Activated B cell treated with CpG ODN at 0.5 μM for 24 hours (primary cell): ENCODE measurements around the gene ADAMTSL1. TPM values are rescaled to one million over a fixed set of nuclear protein-coding genes. Genes with fewer than 3 reads are reported as not detected.

ENCODE experiments used
- ATAC-seq: fragments of 200-7000 bp; cut with Tn5 transposase; one replicate; pipeline ENCODE4 v1.10.0; 2021; ENCODE audit warnings: low read depth, mild to moderate bottlenecking, moderate library complexity
- CTCF ChIA-PET: fragments of 350-600 bp; sonication (Branson Sonifier 250); formaldehyde crosslinking; loops from one replicate; lab custom pipeline; 2021; ENCODE audit warnings: antibody characterized with exemption; lab: Charles Lee
- POLR2A ChIA-PET: fragments of 350-600 bp; sonication (Branson Sonifier 250); formaldehyde crosslinking; loops from one replicate; lab custom pipeline; 2021; ENCODE audit warnings: antibody characterized with exemption; lab: Charles Lee
- DNase-seq: peaks from one replicate; pipeline ENCODE4 v3.0.0; 2022
- H3K27ac Mint-ChIP-seq: one replicate; pipeline ENCODE4 v1.8.0; 2020; ENCODE audit warnings: mixed read lengths
- H3K27me3 Mint-ChIP-seq: one replicate; pipeline ENCODE4 v1.8.0; 2021; ENCODE audit warnings: mixed read lengths
- H3K36me3 Mint-ChIP-seq: one replicate; pipeline ENCODE4 v1.8.0; 2021; ENCODE audit warnings: low read depth, mixed read lengths
- H3K4me1 Mint-ChIP-seq: one replicate; pipeline ENCODE4 v1.8.0; 2021; ENCODE audit warnings: mixed read lengths
- H3K4me3 Mint-ChIP-seq: one replicate; pipeline ENCODE4 v1.8.0; 2020; ENCODE audit warnings: mild to moderate bottlenecking, mixed read lengths
- H3K9me3 Mint-ChIP-seq: one replicate; pipeline ENCODE4 v1.8.0; 2020; ENCODE audit warnings: mixed read lengths
- intact Hi-C: fragments of 100-400 bp; cut with micrococcal nuclease; formaldehyde crosslinking; loops from one replicate; pipeline ENCODE4 v1.15.1; 2024
- total RNA-seq: library from RNA; stranded (reverse); gene quantifications from 2 replicates; pipeline ENCODE4 v1.2.3, GENCODE V29; 2022
- TF ChIP-seq, protein P1 (sequence below): fragments of 200-600 bp; IDR thresholded peaks from one replicate; pipeline ENCODE4 v1.8.0; 2022; ENCODE audit warnings: antibody characterized with exemption, mild to moderate bottlenecking

Gene ADAMTSL1
- total RNA-seq, 1 donor from 2014 or later = not detected

DNA sequence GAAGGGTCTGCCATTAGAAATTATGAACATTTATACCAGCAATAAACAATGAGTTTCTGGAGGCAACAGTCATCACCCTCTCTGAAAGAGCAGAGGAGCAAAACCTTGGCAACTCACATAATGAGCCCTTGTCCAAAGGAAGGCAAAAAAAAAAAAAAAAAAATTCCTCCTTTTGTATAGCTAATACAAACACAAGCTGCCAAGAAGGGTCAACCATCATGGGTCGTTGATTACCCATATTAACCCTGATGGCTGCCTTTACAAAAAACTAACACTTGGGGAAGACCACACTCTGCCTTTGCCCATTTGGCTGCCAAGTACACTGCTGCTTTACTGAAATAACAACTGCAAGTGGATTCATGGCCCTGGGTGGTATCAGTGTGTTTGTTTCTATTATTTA, 272.7 kb downstream of the ADAMTSL1 start:
- POLR2A ChIA-PET = no interaction called here
- no peaks in the 10 kb centered on the region for H3K27me3 Mint-ChIP-seq
- H3K27ac Mint-ChIP-seq = no peak overlapping the region
- intact Hi-C loops = no loop called here
- no peak overlapping the region for H3K4me3 Mint-ChIP-seq
- H3K9me3 Mint-ChIP-seq = no peaks in the 10 kb centered on the region
- H3K36me3 Mint-ChIP-seq = no peaks in the 10 kb centered on the region
- TF ChIP-seq, protein P1, sequence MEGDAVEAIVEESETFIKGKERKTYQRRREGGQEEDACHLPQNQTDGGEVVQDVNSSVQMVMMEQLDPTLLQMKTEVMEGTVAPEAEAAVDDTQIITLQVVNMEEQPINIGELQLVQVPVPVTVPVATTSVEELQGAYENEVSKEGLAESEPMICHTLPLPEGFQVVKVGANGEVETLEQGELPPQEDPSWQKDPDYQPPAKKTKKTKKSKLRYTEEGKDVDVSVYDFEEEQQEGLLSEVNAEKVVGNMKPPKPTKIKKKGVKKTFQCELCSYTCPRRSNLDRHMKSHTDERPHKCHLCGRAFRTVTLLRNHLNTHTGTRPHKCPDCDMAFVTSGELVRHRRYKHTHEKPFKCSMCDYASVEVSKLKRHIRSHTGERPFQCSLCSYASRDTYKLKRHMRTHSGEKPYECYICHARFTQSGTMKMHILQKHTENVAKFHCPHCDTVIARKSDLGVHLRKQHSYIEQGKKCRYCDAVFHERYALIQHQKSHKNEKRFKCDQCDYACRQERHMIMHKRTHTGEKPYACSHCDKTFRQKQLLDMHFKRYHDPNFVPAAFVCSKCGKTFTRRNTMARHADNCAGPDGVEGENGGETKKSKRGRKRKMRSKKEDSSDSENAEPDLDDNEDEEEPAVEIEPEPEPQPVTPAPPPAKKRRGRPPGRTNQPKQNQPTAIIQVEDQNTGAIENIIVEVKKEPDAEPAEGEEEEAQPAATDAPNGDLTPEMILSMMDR = no peak
- no peaks in the 10 kb centered on the region for H3K4me1 Mint-ChIP-seq
- no peak for ATAC-seq
- DNase-seq = no peak
- CTCF ChIA-PET = no interaction called here

DNA sequence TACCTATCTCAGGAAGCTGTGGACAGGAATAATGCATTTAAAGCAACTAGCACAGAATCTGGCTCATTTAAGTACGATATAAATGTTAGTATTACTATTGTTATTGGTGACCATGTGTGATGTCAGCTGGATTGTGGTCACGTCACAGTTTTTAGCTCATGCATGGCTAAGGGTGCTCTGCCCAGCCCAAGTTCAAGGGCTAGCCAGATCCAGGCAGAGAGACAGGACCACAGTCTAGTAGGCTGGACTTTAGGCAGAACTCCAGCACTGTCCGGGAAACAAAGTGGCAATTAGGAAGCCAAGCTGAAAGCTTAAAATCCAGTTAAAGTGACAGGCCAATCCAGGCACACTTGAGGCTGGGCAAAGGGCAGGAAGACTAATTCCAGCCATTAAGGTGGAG, 273.6 kb downstream of the ADAMTSL1 start:
- ChIA-PET CTCF (no interaction called here), POLR2A (no interaction called here)
- DNase-seq (no peak), ATAC-seq (no peak)
- Mint-ChIP-seq H3K9me3 (no peaks in the 10 kb centered on the region), H3K36me3 (no peaks in the 10 kb centered on the region), H3K4me1 (no peaks in the 10 kb centered on the region), H3K27me3 (no peaks in the 10 kb centered on the region), H3K4me3 (no peak overlapping the region), H3K27ac (no peak overlapping the region)
- TF ChIP-seq, protein P1 = no peak
- intact Hi-C loops = no loop called here

DNA sequence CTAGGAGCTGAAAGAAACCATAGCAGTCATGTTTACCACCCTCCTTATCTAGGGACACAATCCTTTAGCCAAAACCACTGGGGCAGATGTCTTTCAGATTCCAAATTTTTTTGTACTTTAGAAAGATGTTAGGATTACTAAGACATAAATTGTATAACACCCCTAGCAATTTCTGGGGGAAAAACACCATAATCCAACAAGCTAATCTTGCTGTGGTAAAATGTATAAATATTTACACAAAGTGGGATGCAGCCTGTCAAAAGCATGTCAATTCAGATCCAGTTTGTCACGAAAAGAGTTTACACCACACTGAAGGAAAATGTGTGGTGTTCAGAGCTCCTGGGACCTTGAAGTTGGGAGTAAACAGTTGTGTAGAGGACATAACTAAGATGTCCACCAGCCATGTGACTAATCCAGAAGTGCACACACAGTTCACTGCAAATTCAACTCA, 274.3 kb downstream of the ADAMTSL1 start:
- Mint-ChIP-seq H3K27ac (no peak overlapping the region), H3K27me3 (no peaks in the 10 kb centered on the region), H3K4me1 (no peaks in the 10 kb centered on the region), H3K9me3 (no peaks in the 10 kb centered on the region), H3K4me3 (no peak overlapping the region), H3K36me3 (no peaks in the 10 kb centered on the region)
- intact Hi-C loops = no loop called here
- CTCF ChIA-PET = no interaction called here
- DNase-seq (no peak), ATAC-seq (no peak)
- TF ChIP-seq, protein P1 = no peak
- POLR2A ChIA-PET = no interaction called here

DNA sequence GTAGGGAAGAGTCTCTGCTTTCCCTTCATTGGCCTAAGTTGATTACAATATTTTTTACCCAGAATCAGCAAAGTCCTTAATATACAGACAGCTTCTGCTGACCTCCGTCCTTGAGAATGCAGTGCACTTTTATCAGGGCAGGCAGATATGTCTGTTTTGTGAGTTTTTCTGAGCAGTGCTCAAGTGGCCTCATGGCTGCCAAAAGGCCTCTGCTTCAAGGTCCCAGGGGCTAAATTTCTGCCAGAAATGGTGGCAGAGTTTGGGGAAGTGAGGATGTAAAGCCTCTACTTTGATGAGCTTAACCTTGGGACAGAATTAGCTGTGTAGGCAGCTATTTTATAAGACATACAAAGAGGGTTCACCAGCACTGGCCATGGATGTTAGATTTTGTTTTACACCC, 275.8 kb downstream of the ADAMTSL1 start:
- Mint-ChIP-seq H3K4me3 (no peak overlapping the region), H3K27ac (no peak overlapping the region), H3K9me3 (no peaks in the 10 kb centered on the region), H3K27me3 (no peaks in the 10 kb centered on the region), H3K4me1 (no peaks in the 10 kb centered on the region), H3K36me3 (no peaks in the 10 kb centered on the region)
- DNase-seq (no peak), ATAC-seq (no peak)
- intact Hi-C loops = no loop called here
- TF ChIP-seq, protein P1 = no peak
- POLR2A ChIA-PET = no interaction called here
- CTCF ChIA-PET = no interaction called here

DNA sequence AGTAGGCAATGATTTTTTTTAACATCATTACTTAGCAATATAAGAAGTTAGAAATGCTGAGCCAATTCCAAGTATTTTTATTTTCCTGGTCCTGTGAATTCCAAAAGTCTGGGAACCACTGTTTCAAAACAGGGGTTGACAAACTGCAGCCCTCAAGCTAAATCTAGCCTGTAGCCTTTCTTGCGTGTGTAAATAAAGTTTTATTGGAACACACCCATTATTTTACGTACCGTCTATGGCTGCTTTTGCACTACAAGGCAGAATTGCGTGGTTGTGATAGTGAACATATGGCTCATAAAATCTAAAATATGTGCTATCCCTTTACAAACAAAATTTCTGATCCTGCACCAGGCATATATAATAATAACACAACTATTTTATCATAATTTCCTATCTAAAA, 280.0 kb downstream of the ADAMTSL1 start:
- ATAC-seq = no peak
- no peak for DNase-seq
- Mint-ChIP-seq H3K4me3 (no peak overlapping the region), H3K36me3 (no peaks in the 10 kb centered on the region), H3K9me3 (no peaks in the 10 kb centered on the region), H3K4me1 (no peaks in the 10 kb centered on the region), H3K27me3 (no peaks in the 10 kb centered on the region), H3K27ac (no peak overlapping the region)
- ChIA-PET POLR2A (no interaction called here), CTCF (no interaction called here)
- TF ChIP-seq, protein P1 = no peak
- intact Hi-C loops = no loop called here
